GM12865 (cell line): ENCODE measurements around the gene RPRD1A.

ENCODE experiments used
- DNase-seq: peaks from one replicate; pipeline ENCODE4 v3.0.0; 2010; ENCODE audit warnings: low read depth
- H3K4me3 ChIP-seq: 2 replicates; pipeline ENCODE4 v1.5.1; 2011; ENCODE audit warnings: mild to moderate bottlenecking, low read depth, low read length, control low read depth
- TF ChIP-seq, protein P1 (sequence below): IDR thresholded peaks from 2 replicates; pipeline ENCODE4 v1.5.1; 2011; ENCODE audit warnings: low read length, control low read depth, low read depth, inconsistent platforms; ENCODE audit not compliant: insufficient read depth; ENCODE audit errors: missing control alignments

The RPRD1A gene

DNA sequence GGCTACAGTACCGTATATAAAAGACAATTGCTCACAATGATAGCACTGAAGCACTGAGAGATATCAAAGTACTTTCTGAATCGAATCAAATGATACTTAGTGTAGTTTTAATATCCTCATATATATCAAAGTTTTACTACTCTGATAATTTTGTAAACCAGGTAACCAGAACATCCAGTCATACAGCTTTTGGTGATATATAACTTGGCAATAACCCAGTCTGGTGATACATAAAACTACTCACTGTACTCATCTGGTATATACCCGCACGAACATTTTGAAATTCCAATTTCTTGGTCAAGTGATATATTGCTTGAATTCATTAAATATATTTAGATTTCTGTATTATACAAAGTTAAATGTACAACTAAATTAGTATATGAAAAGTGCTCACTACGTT lies 41.2 kb upstream of the RPRD1A start:
- TF ChIP-seq, protein P1, sequence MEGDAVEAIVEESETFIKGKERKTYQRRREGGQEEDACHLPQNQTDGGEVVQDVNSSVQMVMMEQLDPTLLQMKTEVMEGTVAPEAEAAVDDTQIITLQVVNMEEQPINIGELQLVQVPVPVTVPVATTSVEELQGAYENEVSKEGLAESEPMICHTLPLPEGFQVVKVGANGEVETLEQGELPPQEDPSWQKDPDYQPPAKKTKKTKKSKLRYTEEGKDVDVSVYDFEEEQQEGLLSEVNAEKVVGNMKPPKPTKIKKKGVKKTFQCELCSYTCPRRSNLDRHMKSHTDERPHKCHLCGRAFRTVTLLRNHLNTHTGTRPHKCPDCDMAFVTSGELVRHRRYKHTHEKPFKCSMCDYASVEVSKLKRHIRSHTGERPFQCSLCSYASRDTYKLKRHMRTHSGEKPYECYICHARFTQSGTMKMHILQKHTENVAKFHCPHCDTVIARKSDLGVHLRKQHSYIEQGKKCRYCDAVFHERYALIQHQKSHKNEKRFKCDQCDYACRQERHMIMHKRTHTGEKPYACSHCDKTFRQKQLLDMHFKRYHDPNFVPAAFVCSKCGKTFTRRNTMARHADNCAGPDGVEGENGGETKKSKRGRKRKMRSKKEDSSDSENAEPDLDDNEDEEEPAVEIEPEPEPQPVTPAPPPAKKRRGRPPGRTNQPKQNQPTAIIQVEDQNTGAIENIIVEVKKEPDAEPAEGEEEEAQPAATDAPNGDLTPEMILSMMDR, result no peak
- H3K4me3 ChIP-seq, result no peak overlapping the region
- DNase-seq, result no peak

DNA sequence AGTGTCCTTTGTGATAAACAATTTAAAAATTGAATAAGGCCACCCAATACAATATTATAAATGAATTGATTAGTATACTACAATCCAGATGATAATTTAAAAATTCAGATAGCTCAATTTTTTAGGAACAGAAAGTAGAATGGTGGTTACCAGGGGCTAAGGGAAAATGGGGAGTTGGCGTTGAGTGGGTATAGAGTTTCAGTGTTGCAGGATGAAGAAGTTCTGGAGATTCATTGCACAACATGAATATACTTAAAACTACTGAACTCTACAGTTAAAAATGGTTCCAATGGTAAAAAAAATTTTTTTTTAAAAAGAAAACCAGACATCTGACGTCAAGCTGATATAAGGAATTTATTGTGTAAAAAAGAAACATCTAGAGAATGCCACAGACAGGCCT lies 40.8 kb upstream of the RPRD1A start:
- TF ChIP-seq, protein P1, result no peak
- DNase-seq, result no peak
- H3K4me3 ChIP-seq, result no peak overlapping the region

DNA sequence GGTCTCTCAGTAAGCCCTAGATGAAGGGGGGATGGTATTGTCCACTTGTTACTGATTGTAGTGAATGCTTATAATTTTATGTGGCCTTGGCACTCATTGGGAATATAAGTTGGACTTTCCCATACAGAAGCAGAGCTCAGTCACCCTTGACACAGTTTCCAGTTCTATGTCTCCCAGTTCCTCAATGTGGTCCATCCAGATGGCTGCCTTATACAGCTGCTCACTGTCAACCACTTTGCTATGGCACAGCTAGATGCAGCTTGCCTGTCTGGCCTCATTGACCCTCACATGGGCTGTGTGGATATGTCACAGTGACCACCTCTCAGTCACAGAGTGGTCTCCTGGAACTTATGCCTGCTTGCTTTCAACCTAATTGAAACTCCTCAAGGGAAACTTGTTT lies 40.1 kb upstream of the RPRD1A start:
- no peak for DNase-seq
- no peak overlapping the region for H3K4me3 ChIP-seq
- TF ChIP-seq, protein P1, result no peak

DNA sequence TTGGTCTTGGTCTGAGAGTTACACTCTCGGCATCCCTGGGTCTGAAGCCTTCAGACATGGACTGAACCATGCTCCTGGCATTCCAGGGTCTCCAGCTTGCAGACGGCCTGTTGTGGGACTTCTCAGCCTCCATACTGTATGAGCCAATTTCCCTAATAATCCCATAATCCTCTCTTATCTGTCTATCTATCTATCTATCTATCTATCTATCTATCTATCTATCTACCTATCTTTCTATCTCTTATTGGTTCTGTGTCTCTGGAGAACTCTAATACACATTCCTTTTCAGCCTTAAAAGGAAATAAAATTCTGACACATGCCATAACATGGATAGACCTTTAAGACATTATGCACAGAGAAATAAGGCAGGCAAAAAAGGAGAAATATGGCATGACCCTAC lies 37.4 kb upstream of the RPRD1A start:
- no peak overlapping the region for H3K4me3 ChIP-seq
- no peak for DNase-seq
- TF ChIP-seq, protein P1, result no peak

DNA sequence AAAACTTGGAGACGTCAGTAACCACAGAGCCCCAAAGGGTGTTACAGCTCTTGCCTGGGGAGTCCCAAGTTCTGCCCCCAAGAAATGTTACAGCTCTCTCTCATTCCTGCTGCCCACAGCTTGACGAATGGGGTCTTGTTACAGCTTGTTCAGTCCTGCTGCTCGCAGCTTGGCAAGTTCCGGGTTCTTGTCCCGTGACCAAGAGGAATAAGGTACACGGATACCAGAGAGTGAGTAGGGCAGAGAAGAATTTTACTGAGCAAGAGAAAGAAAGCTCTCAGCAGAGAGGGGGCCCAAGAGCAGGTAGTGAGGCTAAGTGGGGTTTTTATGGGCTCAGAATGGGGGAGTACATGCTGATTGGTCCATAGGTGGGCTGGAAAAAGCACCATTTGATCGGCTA lies 34.6 kb upstream of the RPRD1A start:
- TF ChIP-seq, protein P1, result no peak
- H3K4me3 ChIP-seq, result no peak overlapping the region
- DNase-seq, result no peak

DNA sequence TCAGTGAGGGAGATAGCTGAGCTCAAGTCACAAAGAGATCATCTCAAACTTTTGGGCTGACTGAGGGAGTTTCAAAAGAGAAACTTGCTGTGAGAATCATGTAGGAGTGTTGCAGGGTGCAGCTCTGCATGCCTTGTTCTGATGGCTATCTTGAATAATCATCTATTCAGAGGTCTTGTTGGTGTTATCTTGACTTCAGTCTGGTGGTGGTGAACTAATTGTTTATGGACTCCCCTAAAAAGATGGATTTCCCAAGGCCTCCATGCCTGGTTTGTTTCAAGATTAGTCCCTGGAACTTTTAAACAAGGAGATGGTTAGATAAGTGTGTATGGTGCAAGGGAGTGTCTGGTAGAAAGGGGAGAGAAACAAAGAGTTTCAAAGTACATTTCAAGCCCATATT lies 32.0 kb upstream of the RPRD1A start:
- no peak for DNase-seq
- H3K4me3 ChIP-seq, result no peak overlapping the region
- TF ChIP-seq, protein P1, result no peak

DNA sequence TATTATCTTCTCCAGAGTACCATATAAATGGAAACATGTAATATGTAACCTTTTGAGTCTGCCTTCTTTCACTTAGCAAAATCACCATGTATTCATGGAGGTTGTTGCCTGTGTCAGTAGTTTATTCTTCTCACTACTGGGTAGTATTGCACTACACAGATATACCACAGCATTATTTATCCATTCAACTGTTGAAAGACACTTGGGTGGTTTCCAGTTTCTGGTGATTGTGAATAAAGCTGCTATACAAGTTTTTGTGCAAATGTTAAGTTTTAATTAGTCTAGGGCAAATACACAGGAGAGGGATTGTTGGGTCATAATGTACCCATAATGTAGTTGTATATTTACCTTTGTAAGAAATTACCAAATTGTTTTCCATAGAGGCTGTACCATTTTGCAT lies 29.6 kb upstream of the RPRD1A start:
- H3K4me3 ChIP-seq, result no peak overlapping the region
- TF ChIP-seq, protein P1, result no peak
- DNase-seq, result no peak
